ENCODE results near the gene BATF.

The BATF gene

GRCh38 chr14:75491376-75491978 is 30.8 kb upstream of the BATF start:
- Histone ChIP-seq H3K4me1 (ENCODE audit: control insufficient read depth, insufficient read depth, low read length) (no peaks in the 10 kb centered on the region), H3K27me3 (replicated peaks; ENCODE audit: control insufficient read depth, insufficient read depth, low read length) (peaks cover 5% of the 10 kb centered on the region), H3K4me3 (ENCODE audit: low read length) (no peak overlapping the region), H3K36me3 (ENCODE audit: control insufficient read depth, insufficient read depth, low read length, severe bottlenecking) (no peaks in the 10 kb centered on the region), H3K9ac (ENCODE audit: low read length) (no peak overlapping the region), H3K9me3 (ENCODE audit: control insufficient read depth, low read length) (no peaks in the 10 kb centered on the region)
- DNase-seq (ENCODE audit: low read depth) = no peak

GRCh38 chr14:75492832-75493591 is 29.3 kb upstream of the BATF start:
- Histone ChIP-seq H3K36me3 (ENCODE audit: control insufficient read depth, insufficient read depth, low read length, severe bottlenecking) (no peaks in the 10 kb centered on the region), H3K9ac (ENCODE audit: low read length) (no peak overlapping the region), H3K27me3 (replicated peaks; ENCODE audit: control insufficient read depth, insufficient read depth, low read length) (no peaks in the 10 kb centered on the region), H3K9me3 (ENCODE audit: control insufficient read depth, low read length) (no peaks in the 10 kb centered on the region), H3K4me3 (ENCODE audit: low read length) (no peak overlapping the region), H3K4me1 (ENCODE audit: control insufficient read depth, insufficient read depth, low read length) (no peaks in the 10 kb centered on the region)
- DNase-seq (ENCODE audit: low read depth) = no peak

GRCh38 chr14:75493592-75494087 is 28.6 kb upstream of the BATF start:
- Histone ChIP-seq H3K27me3 (replicated peaks; ENCODE audit: control insufficient read depth, insufficient read depth, low read length) (no peaks in the 10 kb centered on the region), H3K4me1 (ENCODE audit: control insufficient read depth, insufficient read depth, low read length) (no peaks in the 10 kb centered on the region), H3K9ac (ENCODE audit: low read length) (no peak overlapping the region), H3K9me3 (ENCODE audit: control insufficient read depth, low read length) (no peaks in the 10 kb centered on the region), H3K36me3 (ENCODE audit: control insufficient read depth, insufficient read depth, low read length, severe bottlenecking) (no peaks in the 10 kb centered on the region), H3K4me3 (ENCODE audit: low read length) (no peak overlapping the region)
- no peak for DNase-seq (ENCODE audit: low read depth)

- Histone ChIP-seq H3K4me3 (ENCODE audit: low read length) (no peak overlapping the region), H3K9ac (ENCODE audit: low read length) (no peak overlapping the region), H3K27me3 (replicated peaks; ENCODE audit: control insufficient read depth, insufficient read depth, low read length) (no peaks in the 10 kb centered on the region), H3K9me3 (ENCODE audit: control insufficient read depth, low read length) (no peaks in the 10 kb centered on the region), H3K36me3 (ENCODE audit: control insufficient read depth, insufficient read depth, low read length, severe bottlenecking) (no peaks in the 10 kb centered on the region), H3K4me1 (ENCODE audit: control insufficient read depth, insufficient read depth, low read length) (no peaks in the 10 kb centered on the region)
- no peak for DNase-seq (ENCODE audit: low read depth)
Measured at GRCh38 chr14:75494896-75495295, 27.4 kb upstream of the BATF start.

DNA sequence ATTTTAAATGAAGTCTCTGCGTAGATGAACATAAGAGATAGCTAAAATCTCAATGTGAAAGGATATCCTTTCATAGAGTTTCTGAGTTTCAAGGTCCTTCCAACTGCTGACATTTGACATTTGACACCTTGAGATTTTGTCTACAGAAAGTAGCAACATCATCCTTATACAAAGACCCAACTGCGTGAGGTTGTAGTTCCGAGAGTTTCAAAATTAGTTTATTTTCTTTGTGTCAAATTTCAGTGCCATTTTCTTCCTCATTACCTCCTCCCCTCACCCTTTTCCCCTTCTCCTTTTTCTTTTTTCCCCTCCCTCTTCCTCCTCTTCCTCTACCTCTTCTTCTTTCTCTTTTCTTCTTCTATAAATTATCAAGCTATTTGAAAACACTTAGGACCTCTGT is 26.9 kb upstream of the BATF start:
- no peak overlapping the region for H3K9ac ChIP-seq (ENCODE audit: low read length)
- no peak for DNase-seq (ENCODE audit: low read depth)
- H3K36me3 ChIP-seq (ENCODE audit: control insufficient read depth, insufficient read depth, low read length, severe bottlenecking) = no peaks in the 10 kb centered on the region
- H3K27me3 ChIP-seq (replicated peaks; ENCODE audit: control insufficient read depth, insufficient read depth, low read length) = no peaks in the 10 kb centered on the region
- no peaks in the 10 kb centered on the region for H3K4me1 ChIP-seq (ENCODE audit: control insufficient read depth, insufficient read depth, low read length)
- no peak overlapping the region for H3K4me3 ChIP-seq (ENCODE audit: low read length)
- H3K9me3 ChIP-seq (ENCODE audit: control insufficient read depth, low read length) = no peaks in the 10 kb centered on the region

DNA sequence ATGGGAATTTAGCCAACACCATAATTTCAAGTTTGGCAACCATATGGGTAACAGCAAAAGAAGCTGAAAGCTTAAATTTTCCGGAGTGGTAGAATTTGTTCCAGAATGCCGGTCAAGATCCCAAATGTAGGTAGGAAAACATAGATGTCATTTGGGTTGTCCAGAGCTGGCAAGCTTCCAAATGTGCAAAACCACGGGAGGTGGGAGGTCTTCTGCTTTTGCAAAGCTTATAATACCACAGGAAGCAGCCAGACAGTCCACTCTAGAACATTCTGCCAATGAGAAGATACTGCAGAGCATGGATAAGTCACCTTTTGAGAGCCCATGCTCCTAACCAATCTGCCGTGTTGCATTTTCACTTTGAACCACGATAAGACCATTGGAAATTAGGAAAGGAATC is 26.4 kb upstream of the BATF start:
- no peak overlapping the region for H3K4me3 ChIP-seq (ENCODE audit: low read length)
- no peaks in the 10 kb centered on the region for H3K4me1 ChIP-seq (ENCODE audit: control insufficient read depth, insufficient read depth, low read length)
- DNase-seq (ENCODE audit: low read depth) = no peak
- no peaks in the 10 kb centered on the region for H3K9me3 ChIP-seq (ENCODE audit: control insufficient read depth, low read length)
- no peak overlapping the region for H3K9ac ChIP-seq (ENCODE audit: low read length)
- H3K27me3 ChIP-seq (replicated peaks; ENCODE audit: control insufficient read depth, insufficient read depth, low read length) = no peaks in the 10 kb centered on the region
- H3K36me3 ChIP-seq (ENCODE audit: control insufficient read depth, insufficient read depth, low read length, severe bottlenecking) = no peaks in the 10 kb centered on the region

DNA sequence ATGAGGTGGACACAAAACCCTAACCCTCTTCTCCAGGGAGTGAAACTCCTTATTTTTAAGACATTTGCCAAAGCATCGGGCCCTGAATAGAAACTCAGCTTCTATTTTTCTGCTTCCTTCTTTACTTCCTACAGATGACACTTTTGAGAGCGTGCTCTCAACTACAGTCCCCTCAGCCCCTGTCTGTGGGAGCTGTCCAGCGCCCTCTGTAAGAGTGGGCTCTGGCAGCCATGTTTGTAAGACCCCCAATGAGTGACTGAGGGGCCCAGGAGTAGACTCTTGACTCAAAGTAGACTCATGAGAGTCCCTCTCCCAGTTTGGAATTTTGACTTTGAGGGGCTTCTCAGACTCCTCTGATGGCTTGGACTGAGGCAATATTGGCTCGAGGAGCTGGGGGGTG is 25.5 kb upstream of the BATF start:
- H3K27me3 ChIP-seq (replicated peaks; ENCODE audit: control insufficient read depth, insufficient read depth, low read length) = no peaks in the 10 kb centered on the region
- H3K4me3 ChIP-seq (ENCODE audit: low read length) = no peak overlapping the region
- no peak for DNase-seq (ENCODE audit: low read depth)
- no peak overlapping the region for H3K9ac ChIP-seq (ENCODE audit: low read length)
- no peaks in the 10 kb centered on the region for H3K9me3 ChIP-seq (ENCODE audit: control insufficient read depth, low read length)
- no peaks in the 10 kb centered on the region for H3K4me1 ChIP-seq (ENCODE audit: control insufficient read depth, insufficient read depth, low read length)
- no peaks in the 10 kb centered on the region for H3K36me3 ChIP-seq (ENCODE audit: control insufficient read depth, insufficient read depth, low read length, severe bottlenecking)

DNA sequence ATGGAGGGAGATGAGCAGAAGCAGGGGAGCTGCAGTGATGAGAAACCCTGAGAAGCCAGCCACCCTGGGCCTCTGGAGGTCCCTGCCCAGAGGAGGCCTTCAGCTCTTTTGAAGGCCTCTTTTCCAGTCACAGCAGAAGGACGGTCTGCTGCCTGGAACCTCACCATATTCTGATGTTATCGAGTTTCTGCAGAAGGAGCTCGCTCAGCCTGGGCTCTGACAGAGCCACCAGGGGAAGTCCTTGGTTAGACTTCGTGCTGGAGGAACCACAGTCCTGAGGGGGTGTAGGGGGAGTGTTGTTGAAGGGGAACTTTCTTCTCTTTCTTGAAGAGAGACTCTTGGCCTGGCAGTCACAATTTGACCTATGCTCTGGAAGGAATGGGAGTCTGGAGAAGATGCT is 25.1 kb upstream of the BATF start:
- H3K4me3 ChIP-seq (ENCODE audit: low read length) = no peak overlapping the region
- H3K36me3 ChIP-seq (ENCODE audit: control insufficient read depth, insufficient read depth, low read length, severe bottlenecking) = no peaks in the 10 kb centered on the region
- H3K4me1 ChIP-seq (ENCODE audit: control insufficient read depth, insufficient read depth, low read length) = no peaks in the 10 kb centered on the region
- no peak for DNase-seq (ENCODE audit: low read depth)
- no peaks in the 10 kb centered on the region for H3K9me3 ChIP-seq (ENCODE audit: control insufficient read depth, low read length)
- no peaks in the 10 kb centered on the region for H3K27me3 ChIP-seq (replicated peaks; ENCODE audit: control insufficient read depth, insufficient read depth, low read length)
- no peak overlapping the region for H3K9ac ChIP-seq (ENCODE audit: low read length)

GRCh38 chr14:75497701-75498100 is 24.6 kb upstream of the BATF start:
- no peak overlapping the region for H3K9ac ChIP-seq (ENCODE audit: low read length)
- H3K27me3 ChIP-seq (replicated peaks; ENCODE audit: control insufficient read depth, insufficient read depth, low read length) = no peaks in the 10 kb centered on the region

GRCh38 chr14:75499084-75499875 is 23.0 kb upstream of the BATF start:
- no peaks in the 10 kb centered on the region for H3K9me3 ChIP-seq (ENCODE audit: control insufficient read depth, low read length)
- DNase-seq (ENCODE audit: low read depth) = no peak
- H3K36me3 ChIP-seq (ENCODE audit: control insufficient read depth, insufficient read depth, low read length, severe bottlenecking) = no peaks in the 10 kb centered on the region
- H3K9ac ChIP-seq (ENCODE audit: low read length) = no peak overlapping the region
- H3K4me1 ChIP-seq (ENCODE audit: control insufficient read depth, insufficient read depth, low read length) = no peaks in the 10 kb centered on the region
- H3K4me3 ChIP-seq (ENCODE audit: low read length) = no peak overlapping the region
- H3K27me3 ChIP-seq (replicated peaks; ENCODE audit: control insufficient read depth, insufficient read depth, low read length) = no peaks in the 10 kb centered on the region

More at GRCh38 chr14:75497701-75498100, 24.6 kb upstream of the BATF start:
- Histone ChIP-seq H3K9me3 (ENCODE audit: control insufficient read depth, low read length) (no peaks in the 10 kb centered on the region), H3K4me3 (ENCODE audit: low read length) (no peak overlapping the region), H3K36me3 (ENCODE audit: control insufficient read depth, insufficient read depth, low read length, severe bottlenecking) (no peaks in the 10 kb centered on the region), H3K4me1 (ENCODE audit: control insufficient read depth, insufficient read depth, low read length) (no peaks in the 10 kb centered on the region)
- no peak for DNase-seq (ENCODE audit: low read depth)

DNA sequence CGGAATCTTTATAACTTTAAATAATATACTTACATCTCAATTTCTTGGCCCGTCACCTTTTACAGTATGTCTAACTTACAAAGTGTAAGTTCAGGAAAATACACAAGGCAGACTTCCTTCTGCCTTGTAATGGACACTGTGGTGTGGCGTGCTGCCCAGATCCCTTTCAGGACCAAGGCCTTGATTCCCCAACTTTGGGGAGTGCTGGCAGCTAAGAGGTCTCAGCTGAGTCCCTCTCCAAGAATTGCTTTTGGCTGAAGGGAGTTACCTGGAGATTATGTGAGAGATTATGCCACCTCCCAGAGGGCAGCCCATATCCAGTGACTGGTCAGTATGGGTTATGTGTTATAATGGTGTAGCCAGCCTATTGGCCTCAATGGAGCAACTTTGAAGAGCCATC is 21.2 kb upstream of the BATF start:
- H3K4me3 ChIP-seq (ENCODE audit: low read length) = no peak overlapping the region

More for the DNA sequence above, 21.2 kb upstream of the BATF start:
- Histone ChIP-seq H3K9ac (ENCODE audit: low read length) (no peak overlapping the region), H3K4me1 (ENCODE audit: control insufficient read depth, insufficient read depth, low read length) (no peaks in the 10 kb centered on the region), H3K9me3 (ENCODE audit: control insufficient read depth, low read length) (no peaks in the 10 kb centered on the region), H3K36me3 (ENCODE audit: control insufficient read depth, insufficient read depth, low read length, severe bottlenecking) (no peaks in the 10 kb centered on the region), H3K27me3 (replicated peaks; ENCODE audit: control insufficient read depth, insufficient read depth, low read length) (no peaks in the 10 kb centered on the region)
- DNase-seq (ENCODE audit: low read depth) = no peak

All from adipocyte (in vitro differentiated cells).